ENCODE measurements around the gene TMEM272.

GRCh38 chr13:51816604-51817249 lies 28.2 kb downstream of the TMEM272 start:
- TF ChIP-seq POLR2A (IDR thresholded peaks at IDR 0.05; ENCODE audit: low read depth, low read length) = no peak
- no peak for TF ChIP-seq POLR2AphosphoS5 (IDR thresholded peaks at IDR 0.05; ENCODE audit: insufficient read depth, low read depth, low read length)
- TF ChIP-seq, protein P1, sequence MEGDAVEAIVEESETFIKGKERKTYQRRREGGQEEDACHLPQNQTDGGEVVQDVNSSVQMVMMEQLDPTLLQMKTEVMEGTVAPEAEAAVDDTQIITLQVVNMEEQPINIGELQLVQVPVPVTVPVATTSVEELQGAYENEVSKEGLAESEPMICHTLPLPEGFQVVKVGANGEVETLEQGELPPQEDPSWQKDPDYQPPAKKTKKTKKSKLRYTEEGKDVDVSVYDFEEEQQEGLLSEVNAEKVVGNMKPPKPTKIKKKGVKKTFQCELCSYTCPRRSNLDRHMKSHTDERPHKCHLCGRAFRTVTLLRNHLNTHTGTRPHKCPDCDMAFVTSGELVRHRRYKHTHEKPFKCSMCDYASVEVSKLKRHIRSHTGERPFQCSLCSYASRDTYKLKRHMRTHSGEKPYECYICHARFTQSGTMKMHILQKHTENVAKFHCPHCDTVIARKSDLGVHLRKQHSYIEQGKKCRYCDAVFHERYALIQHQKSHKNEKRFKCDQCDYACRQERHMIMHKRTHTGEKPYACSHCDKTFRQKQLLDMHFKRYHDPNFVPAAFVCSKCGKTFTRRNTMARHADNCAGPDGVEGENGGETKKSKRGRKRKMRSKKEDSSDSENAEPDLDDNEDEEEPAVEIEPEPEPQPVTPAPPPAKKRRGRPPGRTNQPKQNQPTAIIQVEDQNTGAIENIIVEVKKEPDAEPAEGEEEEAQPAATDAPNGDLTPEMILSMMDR (IDR thresholded peaks at IDR 0.05; ENCODE audit: extremely low read depth in 1 of 2, insufficient read depth in 1 of 2, low read depth in 1 of 2, low read length in 2 of 2) = no peak
- TF ChIP-seq MYC (IDR thresholded peaks at IDR 0.05; ENCODE audit: low read depth, low read length) = no peak
- TF ChIP-seq EZH2 (IDR thresholded peaks at IDR 0.05; ENCODE audit: borderline replicate concordance, low read depth, low read length, severe bottlenecking) = no peak
- TF ChIP-seq FOS (IDR thresholded peaks at IDR 0.05; ENCODE audit: borderline replicate concordance, insufficient read depth, low read length) = no peak

All from endothelial cell of umbilical vein (primary cell).